GM19043 (cell line): ENCODE data around the gene CNTNAP5.

Experiments used
- ATAC-seq: cut with Tn5 transposase; IDR thresholded peaks from one replicate; pipeline ENCODE4 v1.9.1; 2021; ENCODE audit warnings: low read depth; ENCODE audit not compliant: unreplicated experiment

CNTNAP5 gene

GRCh38 chr2:124530203-124530602 is 505.1 kb downstream of the CNTNAP5 start:
- no peak for ATAC-seq

GRCh38 chr2:124533226-124533954 is 508.3 kb downstream of the CNTNAP5 start:
- no peak for ATAC-seq

GRCh38 chr2:124534028-124534427 is 508.9 kb downstream of the CNTNAP5 start:
- no peak for ATAC-seq

GRCh38 chr2:124535816-124536215 is 510.7 kb downstream of the CNTNAP5 start:
- no peak for ATAC-seq

DNA sequence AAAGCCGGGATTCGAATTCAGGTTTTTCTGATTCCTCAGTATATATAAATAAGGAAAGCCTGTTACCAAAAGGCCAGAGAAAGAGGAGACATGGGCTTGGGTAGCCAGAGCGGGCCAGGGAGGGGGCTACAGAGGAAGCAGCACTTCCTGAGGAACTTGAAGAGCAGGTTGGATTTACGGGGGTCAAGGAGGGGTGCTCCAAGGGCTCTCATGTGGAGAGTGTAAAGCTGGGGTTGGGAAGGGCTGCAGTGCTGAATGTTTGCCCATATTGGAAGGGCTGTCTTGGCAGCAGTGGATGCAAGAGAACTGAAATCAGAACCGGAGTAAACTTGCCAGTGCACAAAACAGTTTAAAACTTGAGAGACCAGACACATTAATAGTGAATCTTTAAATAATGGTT is 511.5 kb downstream of the CNTNAP5 start:
- ATAC-seq: no peak

DNA sequence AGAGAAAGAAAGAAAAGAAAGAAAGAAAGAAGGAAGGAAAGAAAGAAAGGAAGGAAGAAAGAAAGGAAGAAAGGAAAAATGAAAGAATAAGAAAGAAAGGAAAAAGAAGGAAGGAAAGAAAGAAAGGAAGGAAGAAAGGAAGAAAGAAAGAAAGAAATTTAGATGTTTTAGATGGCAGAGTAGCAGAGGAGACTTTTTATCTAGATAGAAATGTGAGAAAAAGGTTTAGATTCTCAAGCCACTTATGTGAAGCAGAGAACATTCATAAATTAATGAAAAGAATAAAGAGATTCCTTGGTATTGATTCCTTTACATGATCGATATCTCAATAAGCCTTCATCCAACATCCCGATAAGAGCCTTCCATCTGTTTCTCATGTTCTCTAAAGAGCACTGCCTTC is 513.5 kb downstream of the CNTNAP5 start:
- no peak for ATAC-seq

GRCh38 chr2:124540805-124541204 is 515.7 kb downstream of the CNTNAP5 start:
- ATAC-seq: no peak

GRCh38 chr2:124542932-124543640 is 518.0 kb downstream of the CNTNAP5 start:
- no peak for ATAC-seq

- ATAC-seq: no peak
Measured at GRCh38 chr2:124547700-124548099, 522.6 kb downstream of the CNTNAP5 start.

DNA sequence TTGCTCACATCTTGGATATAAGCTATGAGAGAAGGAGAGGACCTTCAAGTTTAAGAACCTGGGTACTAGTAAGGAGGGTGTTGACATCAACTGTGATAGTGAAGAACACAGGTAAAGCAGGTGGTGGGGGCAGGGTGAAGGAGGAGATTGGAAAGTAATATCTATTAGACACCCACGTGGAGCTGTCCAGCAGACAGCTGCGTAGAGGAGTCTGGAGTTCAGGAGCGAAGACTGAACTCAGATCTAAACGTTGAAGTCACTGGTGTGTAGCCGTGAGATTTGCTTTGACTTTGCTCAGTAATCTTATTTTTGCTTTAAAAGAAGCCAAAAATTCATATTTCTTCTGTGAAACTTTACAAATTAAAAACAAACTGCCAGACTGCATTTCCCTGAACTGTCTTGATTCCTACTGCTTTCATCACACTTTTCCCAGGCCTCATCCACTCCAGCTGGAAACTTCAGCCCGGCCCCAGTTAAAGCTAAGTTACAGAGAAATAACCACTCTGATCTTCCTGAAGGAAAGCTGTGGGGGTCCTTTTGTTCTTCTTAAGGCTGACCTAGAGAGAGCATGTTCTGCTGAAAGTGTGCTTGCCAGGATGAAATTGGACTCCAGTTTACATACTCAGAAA is 533.3 kb downstream of the CNTNAP5 start:
- no peak for ATAC-seq

DNA sequence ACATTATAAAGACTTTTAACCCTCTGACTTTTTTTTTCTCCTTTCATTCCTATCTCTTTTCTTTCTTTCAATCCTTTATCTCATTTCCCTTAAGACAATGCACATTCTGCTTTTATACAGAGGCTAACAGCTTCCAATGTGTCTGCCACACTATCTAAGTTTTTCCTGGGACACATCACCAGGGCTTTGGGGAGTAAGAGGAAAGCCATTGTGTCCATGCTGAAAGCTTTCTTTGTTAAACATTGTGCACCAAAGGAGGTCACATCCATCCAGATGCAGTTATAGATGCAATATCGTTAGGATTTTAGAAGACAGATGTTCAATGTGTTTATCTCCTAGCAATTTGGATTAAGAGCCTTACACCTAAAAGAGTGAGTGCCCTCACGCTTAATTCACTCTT is 534.1 kb downstream of the CNTNAP5 start:
- ATAC-seq: no peak

- ATAC-seq: no peak
Measured at GRCh38 chr2:124560592-124561112, 535.6 kb downstream of the CNTNAP5 start.

DNA sequence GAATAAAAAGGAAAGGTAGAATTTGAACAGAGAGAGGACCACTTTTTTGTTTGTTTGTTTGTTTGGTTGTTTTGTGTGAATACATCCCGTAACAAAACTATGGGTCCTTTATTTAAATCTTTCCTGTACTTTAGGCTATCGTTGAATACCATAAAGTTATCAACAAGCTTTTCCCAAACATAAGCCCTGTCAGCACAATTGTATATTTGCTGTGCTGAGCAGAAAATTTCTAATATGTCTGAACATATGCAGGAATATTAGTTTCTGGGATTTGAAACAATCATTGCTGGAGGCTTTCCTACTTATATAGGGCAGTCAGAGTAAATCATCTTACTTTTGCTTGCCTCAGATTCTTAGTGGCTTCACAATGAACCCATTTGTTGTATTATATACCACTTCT is 536.4 kb downstream of the CNTNAP5 start:
- ATAC-seq: no peak

GRCh38 chr2:124563426-124563825 is 538.3 kb downstream of the CNTNAP5 start:
- ATAC-seq: no peak

DNA sequence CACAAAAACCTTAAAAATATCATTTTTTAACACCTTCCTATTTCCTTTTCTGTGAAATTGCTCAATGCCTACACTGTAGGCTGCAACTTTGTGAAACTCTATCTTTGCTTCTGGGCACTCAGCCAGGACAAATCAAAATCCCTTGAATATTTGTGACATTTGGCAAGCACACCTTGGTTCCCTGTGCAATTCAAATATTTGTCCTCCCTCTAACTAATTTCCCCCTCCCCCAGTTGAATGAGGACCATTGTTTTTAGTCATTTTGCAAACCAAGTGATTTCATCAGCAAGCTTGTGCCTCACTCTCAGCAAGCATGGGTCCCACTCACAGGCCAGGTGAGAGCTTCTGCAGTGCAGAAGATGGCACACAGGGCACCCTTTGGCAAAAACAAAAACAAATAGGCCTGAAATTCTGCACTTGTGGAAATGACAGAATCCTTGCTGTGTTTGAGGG is 541.5 kb downstream of the CNTNAP5 start:
- ATAC-seq: no peak

DNA sequence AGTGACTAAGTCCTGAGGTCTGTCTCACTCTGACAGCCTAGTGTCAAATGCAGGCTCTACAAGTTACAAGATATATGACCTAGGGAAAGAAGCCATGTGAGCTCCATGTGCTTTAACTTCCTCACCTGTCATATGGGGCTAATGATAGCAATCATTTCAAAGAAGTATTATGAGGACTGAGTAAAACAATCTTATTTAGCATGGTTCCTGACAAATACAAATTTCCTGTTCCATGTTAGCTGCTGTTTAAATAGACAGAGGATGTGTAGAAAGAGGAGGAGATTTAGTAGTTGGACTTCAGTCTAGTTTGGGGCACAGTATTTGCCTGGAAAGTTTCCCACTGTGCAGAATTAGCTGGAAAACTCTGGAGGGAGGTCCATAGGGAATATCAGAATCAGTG is 545.8 kb downstream of the CNTNAP5 start:
- no peak for ATAC-seq

DNA sequence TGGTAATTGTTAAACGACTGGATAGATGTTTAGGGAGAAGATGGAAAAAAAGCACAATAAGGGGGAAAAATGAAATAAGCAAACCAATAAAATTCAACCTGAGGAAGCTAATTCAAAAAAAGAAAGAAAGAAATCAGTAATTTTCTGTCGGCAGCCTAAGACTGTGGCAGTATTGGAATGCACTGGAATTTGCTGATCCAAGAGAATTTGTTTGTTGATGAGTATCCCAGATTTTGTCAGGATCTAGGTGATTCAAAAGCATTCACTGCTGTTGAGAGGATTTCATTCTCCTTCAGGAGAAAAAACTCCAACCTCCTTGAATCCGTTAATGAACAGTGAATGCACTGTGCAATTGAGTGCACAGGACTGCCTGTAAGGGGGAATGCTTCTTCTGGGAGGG is 546.7 kb downstream of the CNTNAP5 start:
- ATAC-seq: no peak

GRCh38 chr2:124572934-124573634 is 548.0 kb downstream of the CNTNAP5 start:
- no peak for ATAC-seq

DNA sequence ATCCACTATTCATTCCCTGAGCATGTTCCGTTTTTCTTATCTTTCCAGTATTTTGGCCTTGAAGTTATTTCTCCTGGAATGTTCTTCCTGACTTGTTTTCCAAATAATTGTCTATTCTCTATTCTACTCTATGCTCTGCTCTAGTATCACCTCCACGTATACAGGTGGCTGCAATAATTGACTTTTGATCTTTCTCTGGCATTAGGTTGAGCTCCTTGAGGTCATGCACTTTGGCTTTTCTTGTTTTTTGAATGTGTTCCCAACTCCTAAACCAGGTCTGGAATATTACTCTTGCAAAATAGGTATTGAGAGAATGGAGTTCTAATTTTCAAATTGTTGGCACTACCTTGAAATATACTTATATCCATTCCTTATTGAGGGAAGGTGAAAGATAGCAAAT is 550.4 kb downstream of the CNTNAP5 start:
- no peak for ATAC-seq

DNA sequence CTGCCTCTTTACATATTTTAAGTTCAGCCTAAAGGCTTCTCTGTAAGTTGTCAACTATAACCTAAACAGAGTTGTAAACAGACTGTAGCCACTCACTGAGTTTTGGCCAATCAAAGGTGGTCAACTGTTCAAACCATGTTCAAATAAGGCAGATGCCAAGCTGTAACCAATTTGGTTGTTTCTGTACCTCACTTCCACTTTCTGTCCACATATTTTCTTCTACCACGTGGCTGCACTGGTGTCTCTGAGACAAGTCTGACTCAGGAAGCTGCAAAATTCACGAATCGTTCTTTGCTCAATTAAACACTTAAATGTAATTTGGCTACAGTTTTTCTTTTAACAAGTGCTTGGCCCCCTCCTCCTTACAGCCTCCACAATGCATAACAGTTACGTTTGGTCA is 555.2 kb downstream of the CNTNAP5 start:
- no peak for ATAC-seq

DNA sequence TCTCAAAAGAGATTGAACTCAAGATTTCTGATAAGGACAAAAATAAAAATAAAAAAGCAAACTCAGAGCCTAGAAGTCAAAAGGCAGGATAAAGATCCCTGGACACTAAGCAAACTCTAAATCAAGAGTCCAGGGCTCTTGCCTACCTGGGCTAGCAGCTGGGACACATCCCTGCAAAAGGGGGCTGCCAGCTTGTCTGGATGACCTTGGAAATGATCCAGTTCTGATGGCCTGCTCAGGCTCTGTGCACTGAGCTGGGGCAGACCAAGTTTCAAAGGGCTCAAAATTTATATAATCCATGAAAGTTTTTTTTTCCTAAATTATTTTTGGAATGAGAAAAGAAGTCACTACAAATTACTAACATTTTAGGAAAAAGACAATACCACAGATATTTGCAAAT is 557.3 kb downstream of the CNTNAP5 start:
- no peak for ATAC-seq
